Daoy (cell line): Measurements from ENCODE around the gene RFC2. TPM values are rescaled to one million over a fixed set of nuclear protein-coding genes. Genes with fewer than 3 reads are reported as not detected.
"Not testable (repeated sequence)": the region's sequence is repeated elsewhere in the genome, so short reads cannot be mapped to it uniquely, and the experiment has no call there.

Experiments
- DNase-seq: peaks from one replicate; pipeline ENCODE4 v3.0.0-alpha.2; 2015; ENCODE audit warnings: low read depth
- total RNA-seq: library from RNA; depleted of rRNA; stranded (reverse); fragments of >200 nt; shearing (Covaris generic); gene quantifications from 2 replicates; pipeline ENCODE4 v1.2.3, GENCODE V29; 2014

The RFC2 gene
- total RNA-seq, 1 experiment from 2014 or later, result 142 TPM

GRCh38 chr7:74248156-74248555 is 6.0 kb downstream of the RFC2 start:
- no peak for DNase-seq

DNA sequence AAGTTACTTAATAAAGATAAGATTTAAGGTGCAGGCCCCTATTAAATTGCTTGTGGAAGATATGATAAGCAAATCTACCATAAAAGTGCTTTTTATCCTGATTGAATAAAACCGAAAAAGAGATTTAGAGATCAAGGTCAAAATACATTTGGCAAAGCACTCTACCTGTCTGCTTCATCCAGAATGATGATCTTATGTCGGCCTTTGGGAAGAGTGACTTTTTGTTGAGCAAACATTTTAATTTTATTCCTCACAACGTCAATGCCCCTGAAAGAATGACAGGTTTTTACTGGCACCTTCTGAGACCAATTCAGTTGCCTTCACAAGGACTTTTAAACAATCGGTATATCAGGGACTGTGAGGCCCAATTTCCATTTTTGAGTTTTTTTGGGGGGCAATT is 7.7 kb downstream of the RFC2 start:
- DNase-seq, result no peak

GRCh38 chr7:74242122-74242443 is 12.1 kb downstream of the RFC2 start:
- no peak for DNase-seq

DNA sequence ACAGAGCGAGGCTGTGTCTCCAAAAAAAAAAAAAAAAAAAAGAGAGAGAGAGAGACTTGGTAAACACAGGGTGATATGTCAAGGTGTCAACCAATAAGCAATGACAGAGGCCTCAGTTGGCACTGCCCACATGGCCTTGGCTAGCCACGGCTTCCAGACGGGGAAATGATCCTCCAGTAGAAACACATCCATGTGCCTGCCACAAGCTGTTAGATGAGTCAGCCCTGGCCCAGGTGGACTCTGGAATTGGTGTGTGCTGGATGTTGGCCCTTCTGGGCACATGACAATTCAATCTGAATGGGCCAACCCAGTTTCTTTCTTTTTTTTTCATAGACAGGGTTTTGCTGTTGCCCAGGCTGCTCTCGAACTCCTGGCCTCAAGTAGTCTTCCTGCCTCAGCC is 13.7 kb downstream of the RFC2 start:
- no peak for DNase-seq

GRCh38 chr7:74236284-74236683 is 17.9 kb downstream of the RFC2 start:
- DNase-seq, result no peak

GRCh38 chr7:74235518-74236268 is 18.5 kb downstream of the RFC2 start:
- DNase-seq, result no peak

DNA sequence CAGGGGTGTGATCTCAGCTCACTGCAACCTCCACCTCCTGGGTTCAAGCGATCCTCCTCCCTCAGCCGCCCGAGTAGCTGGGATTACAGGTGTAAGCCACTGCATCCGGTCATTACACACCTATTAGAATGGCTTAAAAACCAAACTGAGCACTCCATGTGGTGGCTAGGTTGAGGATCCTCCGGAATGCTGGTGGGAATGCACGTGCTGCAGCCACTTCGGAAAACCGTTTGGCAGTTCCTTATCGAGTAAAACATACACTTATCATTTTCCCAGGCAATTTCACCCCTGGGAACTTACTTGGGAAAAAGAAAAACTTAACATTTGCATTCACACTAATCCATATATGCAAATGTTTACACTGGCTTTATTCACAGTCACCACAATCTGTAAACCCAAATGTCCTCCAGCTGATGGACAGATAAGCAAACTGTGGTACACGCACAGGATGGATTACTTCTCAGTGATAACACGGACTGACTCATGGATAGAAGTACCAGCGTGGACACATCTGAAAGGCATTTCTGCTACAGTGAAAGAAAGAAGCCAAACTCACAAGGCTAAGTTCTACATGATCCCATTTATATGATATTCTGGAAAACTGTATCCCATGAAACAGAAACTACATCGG is 20.4 kb downstream of the RFC2 start:
- peak; percentile 67 for DNase-seq

GRCh38 chr7:74231232-74231590 is 23.0 kb downstream of the RFC2 start:
- no peak for DNase-seq

- no peak for DNase-seq
Observed at GRCh38 chr7:74230446-74231231, 23.6 kb downstream of the RFC2 start.

DNA sequence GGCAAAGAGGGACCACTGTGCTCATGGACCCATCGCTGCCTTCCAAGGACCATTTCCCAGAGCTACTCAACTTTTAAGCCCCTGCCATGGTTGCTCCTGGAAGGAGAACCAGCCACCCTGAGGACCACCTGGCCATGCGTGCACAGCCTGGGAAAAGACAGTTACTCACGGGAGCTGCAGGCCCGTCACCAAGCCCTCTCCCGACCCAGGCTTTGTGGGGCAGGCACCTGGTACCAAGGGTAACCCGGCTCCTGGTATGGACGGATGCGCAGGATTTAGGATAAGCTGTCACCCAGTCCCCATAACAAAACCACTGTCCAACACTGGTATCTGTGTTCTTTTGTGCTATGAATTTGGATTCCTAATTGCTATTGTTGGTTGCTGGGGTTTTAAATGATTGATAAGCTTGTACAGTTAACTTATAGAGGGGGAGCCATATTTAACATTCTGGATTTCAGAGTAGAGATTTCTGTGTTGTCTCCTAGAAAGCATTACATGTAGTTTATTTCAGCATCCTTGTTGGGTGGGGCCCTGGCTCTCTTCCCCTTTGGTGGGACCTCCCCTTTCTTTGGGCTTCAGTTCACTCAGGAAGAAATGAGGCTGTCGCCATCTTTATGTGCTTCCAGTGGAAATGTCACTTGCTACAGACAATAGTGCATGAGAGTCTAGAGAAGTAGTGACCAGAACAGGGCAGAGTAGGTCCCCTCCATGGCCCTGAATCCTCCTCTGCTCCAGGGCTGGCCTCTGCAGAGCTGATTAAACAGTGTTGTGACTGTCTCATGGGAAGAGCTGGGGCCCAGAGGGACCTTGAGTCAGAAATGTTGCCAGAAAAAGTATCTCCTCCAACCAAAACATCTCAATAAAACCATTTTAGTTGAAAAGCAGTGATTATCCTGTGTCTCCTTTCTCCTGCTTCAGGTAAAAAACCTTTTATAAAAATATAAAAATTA is 25.0 kb downstream of the RFC2 start:
- no peak for DNase-seq

- no peak for DNase-seq
Observed at GRCh38 chr7:74226633-74227032, 27.6 kb downstream of the RFC2 start.

DNA sequence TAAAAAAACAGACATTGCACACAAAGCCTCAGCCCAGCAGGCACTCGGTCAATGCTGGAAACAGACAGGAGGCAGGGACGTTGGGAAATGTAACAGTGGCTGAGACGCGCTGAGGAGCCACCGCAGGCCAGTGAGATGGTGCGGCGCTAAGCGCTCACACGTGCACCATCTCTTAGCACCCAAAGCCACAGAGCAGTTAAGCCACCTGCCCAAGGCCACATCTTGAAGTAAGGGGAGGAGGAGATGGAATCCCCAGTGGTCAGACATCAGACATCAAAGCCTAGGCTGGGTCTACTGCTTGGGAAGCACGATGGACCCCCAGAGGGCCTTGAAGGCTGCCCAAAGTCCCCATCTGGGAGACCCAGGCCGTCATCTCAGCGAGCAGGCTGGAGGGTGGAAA is 28.8 kb downstream of the RFC2 start:
- no peak for DNase-seq

GRCh38 chr7:74224907-74225306 is 29.3 kb downstream of the RFC2 start:
- not testable (repeated sequence) for DNase-seq

DNA sequence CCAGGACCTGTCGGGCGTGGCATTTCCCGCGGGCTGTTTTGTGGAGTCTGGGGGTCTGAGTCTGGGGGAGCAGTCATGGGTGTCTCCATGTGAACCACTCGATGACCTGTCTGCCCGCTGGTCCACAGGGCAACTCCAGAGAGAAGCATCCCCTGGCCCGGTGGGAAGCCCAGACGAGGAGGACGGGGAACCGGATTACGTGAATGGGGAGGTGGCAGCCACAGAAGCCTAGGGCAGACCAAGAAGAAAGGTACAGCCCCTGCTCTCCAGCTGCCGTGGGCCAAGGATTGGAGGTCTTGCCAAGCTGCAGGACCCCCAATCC is 29.7 kb downstream of the RFC2 start:
- DNase-seq, result no peak

GRCh38 chr7:74223711-74224510 is 30.3 kb downstream of the RFC2 start:
- no peak for DNase-seq

DNA sequence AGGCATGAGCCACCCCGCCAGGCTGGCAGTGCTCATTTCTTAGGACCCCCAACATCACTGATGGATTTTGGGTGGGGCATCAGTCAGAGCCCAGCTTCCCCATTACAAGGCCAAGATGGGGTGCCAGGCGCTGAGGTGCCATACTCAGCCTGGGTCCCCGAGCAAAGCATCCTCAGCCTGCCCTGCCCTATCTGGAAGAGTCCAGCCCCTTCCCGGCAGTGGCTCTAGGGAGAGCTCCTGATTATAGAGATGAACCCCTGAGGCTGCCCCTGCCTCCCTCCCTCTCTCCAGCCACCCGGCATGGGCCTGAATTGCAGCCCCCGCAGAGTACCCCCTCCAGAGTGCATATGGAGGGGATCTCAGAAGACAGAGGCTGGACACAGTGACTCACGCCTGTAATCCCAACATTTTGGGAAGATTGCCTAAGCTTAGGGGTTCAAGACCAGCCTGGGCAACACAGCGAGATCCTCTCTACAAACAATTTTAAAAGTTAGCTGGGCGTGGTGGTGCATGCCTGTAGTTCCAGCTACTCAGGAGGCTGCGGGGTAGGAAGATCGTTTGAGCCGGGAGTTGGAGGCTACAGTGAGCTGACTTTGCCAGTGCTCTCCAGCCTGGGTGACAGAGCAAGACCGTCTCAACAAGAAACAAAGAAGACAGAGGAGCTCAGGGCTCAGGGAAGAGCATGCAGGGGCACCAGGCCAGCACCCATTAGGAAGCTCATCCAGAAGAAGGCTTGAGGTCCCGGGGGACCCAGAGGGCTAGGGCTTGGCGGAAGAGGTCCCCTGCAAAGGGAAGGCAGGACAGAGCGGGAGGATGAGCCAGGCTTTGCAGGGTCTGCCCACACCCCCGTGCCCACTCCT is 31.1 kb downstream of the RFC2 start:
- DNase-seq, result no peak

- DNase-seq, result no peak
Observed at GRCh38 chr7:74221713-74222112, 32.5 kb downstream of the RFC2 start.

GRCh38 chr7:74220229-74220628 is 34.0 kb downstream of the RFC2 start:
- DNase-seq, result no peak

- DNase-seq, result no peak
Observed at GRCh38 chr7:74219416-74219815, 34.8 kb downstream of the RFC2 start.

DNA sequence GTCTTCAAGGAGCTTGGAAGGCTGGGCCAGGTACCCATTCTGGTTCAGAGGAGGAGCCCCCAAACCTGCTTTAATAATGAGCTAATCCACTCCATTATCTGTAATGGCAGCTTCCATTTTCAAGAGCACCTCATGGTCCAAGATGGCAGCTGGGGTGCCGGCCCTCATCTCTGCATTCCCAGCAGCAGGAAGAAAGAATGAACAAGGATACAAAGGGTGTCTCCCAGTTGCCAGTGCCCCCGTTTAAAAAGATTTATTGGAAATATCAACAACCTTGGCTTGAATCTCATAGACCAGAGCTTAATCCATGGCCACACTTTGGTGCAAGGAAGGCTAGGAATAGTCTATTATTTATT is 35.9 kb downstream of the RFC2 start:
- no peak for DNase-seq
